HK-2 (cell line): Measurements from ENCODE around the gene PLPP1.
"Not testable (repeated sequence)": the region's sequence is repeated elsewhere in the genome, so short reads cannot be mapped to it uniquely, and the experiment has no call there.

Experiments used
- DNase-seq: peaks from one replicate; pipeline ENCODE4 v3.0.0-alpha.2; 2018; ENCODE audit not compliant: unreplicated experiment

PLPP1 gene

GRCh38 chr5:55546947-55547346, 12.2 kb upstream of the PLPP1 start:
- no peak for DNase-seq

GRCh38 chr5:55544341-55544740, 9.6 kb upstream of the PLPP1 start:
- DNase-seq, result no peak

GRCh38 chr5:55541056-55541635, 6.4 kb upstream of the PLPP1 start:
- DNase-seq, result no peak

- DNase-seq, result no peak
Observed at GRCh38 chr5:55540525-55540924, 5.8 kb upstream of the PLPP1 start.

GRCh38 chr5:55540024-55540423, 5.3 kb upstream of the PLPP1 start:
- DNase-seq, result no peak

- DNase-seq, result no peak
Observed at GRCh38 chr5:55538661-55539060, 3.9 kb upstream of the PLPP1 start.

- not testable (repeated sequence) for DNase-seq
Observed at GRCh38 chr5:55537315-55537714, 2.6 kb upstream of the PLPP1 start.

GRCh38 chr5:55535199-55535905, 588 bp upstream of the PLPP1 start:
- DNase-seq, result no peak

- peak; percentile 35 for DNase-seq
Observed at GRCh38 chr5:55533521-55534435, 986 bp downstream of the PLPP1 start.

- DNase-seq, result no peak
Observed at GRCh38 chr5:55530669-55531068, 4.1 kb downstream of the PLPP1 start.

- DNase-seq, result no peak
Observed at GRCh38 chr5:55524816-55525215, 9.9 kb downstream of the PLPP1 start.

- DNase-seq, result no peak
Observed at GRCh38 chr5:55523293-55523692, 11.5 kb downstream of the PLPP1 start.

- no peak for DNase-seq
Observed at GRCh38 chr5:55521881-55522280, 12.9 kb downstream of the PLPP1 start.

GRCh38 chr5:55520117-55520839, 14.5 kb downstream of the PLPP1 start:
- DNase-seq, result no peak

- no peak for DNase-seq
Observed at GRCh38 chr5:55518831-55519390, 15.9 kb downstream of the PLPP1 start.

GRCh38 chr5:55517804-55518203, 17.0 kb downstream of the PLPP1 start:
- no peak for DNase-seq

GRCh38 chr5:55511010-55511409, 23.8 kb downstream of the PLPP1 start:
- no peak for DNase-seq

- no peak for DNase-seq
Observed at GRCh38 chr5:55510523-55510880, 24.3 kb downstream of the PLPP1 start.

GRCh38 chr5:55509796-55510522, 24.8 kb downstream of the PLPP1 start:
- DNase-seq, result no peak

GRCh38 chr5:55509097-55509496, 25.7 kb downstream of the PLPP1 start:
- no peak for DNase-seq

GRCh38 chr5:55507574-55507973, 27.2 kb downstream of the PLPP1 start:
- no peak for DNase-seq
